Vagina (tissue), 2 donors: ENCODE data around the gene KRT4.

Source experiments
- POLR2A ChIP-seq, 2 donors: fragments of 450-650 bp; IDR thresholded peaks; one replicate each; pipeline ENCODE4 v1.6.1; 2017; ENCODE audit warnings: antibody characterized with exemption in 2 of 2, mild to moderate bottlenecking in 2 of 2, moderate library complexity in 2 of 2
- POLR2AphosphoS5 ChIP-seq, 2 donors: sonication (generic); formaldehyde crosslinking; IDR thresholded peaks; one replicate each; pipeline ENCODE4 v1.9.0; 2017; ENCODE audit warnings: antibody characterized with exemption in 2 of 2, mild to moderate bottlenecking in 2 of 2, low read depth in 1 of 2; ENCODE audit not compliant: insufficient read depth in 1 of 2
- TF ChIP-seq, protein P1 (sequence below), 3 experiments: fragments of 450-650 bp in 2 of 3; fragments of 200-600 bp in 1 of 3; sonication (generic) in 1 of 3; IDR thresholded peaks; one replicate each; pipeline ENCODE4 v1.5.1; 2017 to 2019; ENCODE audit warnings: antibody characterized with exemption in 3 of 3, mild to moderate bottlenecking in 2 of 3, moderate library complexity in 2 of 3

DNA sequence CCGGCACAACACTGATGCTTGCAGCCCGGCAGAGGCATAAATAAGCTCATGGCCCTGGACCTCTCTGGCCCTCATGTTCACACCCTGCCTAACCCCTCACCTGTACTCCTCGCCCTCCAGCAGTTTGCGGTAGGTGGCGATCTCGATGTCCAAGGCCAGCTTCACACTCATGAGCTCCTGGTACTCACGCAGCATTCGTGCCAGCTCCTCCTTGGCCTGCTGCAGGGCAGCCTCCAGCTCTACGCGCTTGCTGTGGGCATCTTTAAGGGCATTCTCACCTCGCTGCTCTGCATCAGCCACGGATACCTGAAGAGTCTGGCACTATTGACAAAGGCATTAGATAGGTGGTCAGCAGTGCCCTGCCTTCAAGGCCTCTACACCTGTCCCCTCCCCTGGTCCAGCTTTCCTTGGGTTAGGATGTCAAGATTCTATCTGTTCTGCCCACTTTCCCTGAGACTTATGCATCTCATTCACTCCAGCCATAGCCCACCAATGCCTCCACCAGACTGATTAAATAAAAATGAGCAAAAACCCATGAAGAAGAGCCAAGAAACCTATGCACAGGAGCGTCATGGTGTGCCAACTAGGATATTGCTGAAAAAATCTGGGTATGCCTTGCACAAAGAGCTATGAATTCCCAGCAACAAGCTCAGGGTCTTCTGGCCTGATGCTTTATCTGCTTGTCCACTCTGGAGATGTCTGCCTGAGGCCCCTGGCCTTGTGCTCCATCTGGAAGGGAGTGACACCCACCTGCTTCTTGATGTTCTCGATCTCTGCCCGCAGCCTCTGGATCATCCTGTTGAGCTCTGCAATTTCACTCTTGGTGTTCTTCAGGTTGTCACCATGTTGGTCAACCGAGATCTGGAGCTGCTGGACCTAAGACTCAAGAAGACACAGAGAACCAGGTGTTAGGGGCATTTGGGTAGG, 6.1 kb downstream of the KRT4 start:
- TF ChIP-seq, protein P1, sequence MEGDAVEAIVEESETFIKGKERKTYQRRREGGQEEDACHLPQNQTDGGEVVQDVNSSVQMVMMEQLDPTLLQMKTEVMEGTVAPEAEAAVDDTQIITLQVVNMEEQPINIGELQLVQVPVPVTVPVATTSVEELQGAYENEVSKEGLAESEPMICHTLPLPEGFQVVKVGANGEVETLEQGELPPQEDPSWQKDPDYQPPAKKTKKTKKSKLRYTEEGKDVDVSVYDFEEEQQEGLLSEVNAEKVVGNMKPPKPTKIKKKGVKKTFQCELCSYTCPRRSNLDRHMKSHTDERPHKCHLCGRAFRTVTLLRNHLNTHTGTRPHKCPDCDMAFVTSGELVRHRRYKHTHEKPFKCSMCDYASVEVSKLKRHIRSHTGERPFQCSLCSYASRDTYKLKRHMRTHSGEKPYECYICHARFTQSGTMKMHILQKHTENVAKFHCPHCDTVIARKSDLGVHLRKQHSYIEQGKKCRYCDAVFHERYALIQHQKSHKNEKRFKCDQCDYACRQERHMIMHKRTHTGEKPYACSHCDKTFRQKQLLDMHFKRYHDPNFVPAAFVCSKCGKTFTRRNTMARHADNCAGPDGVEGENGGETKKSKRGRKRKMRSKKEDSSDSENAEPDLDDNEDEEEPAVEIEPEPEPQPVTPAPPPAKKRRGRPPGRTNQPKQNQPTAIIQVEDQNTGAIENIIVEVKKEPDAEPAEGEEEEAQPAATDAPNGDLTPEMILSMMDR (IDR thresholded peaks at IDR 0.05): no peak
- TF ChIP-seq POLR2AphosphoS5 (IDR thresholded peaks at IDR 0.05; ENCODE audit: insufficient read depth in 1 of 2, low read depth in 1 of 2) (no peak), POLR2A (IDR thresholded peaks at IDR 0.05) (no peak)
